HG03558 (cell line): Measurements from ENCODE around the gene F2.

ENCODE experiments used
- ATAC-seq: cut with Tn5 transposase; IDR thresholded peaks from one replicate; pipeline ENCODE4 v1.9.1; 2021; ENCODE audit warnings: moderate number of reproducible peaks; ENCODE audit not compliant: unreplicated experiment; ENCODE audit errors: extremely low read depth

The F2 gene

GRCh38 chr11:46736615-46737014 lies 17.6 kb downstream of the F2 start:
- ATAC-seq: no peak

GRCh38 chr11:46737699-46738098 lies 18.7 kb downstream of the F2 start:
- ATAC-seq: no peak

- ATAC-seq: no peak
Observed at GRCh38 chr11:46738887-46739286, 19.9 kb downstream of the F2 start.

GRCh38 chr11:46741600-46742484 lies 22.8 kb downstream of the F2 start:
- ATAC-seq: no peak

GRCh38 chr11:46743043-46743442 lies 24.0 kb downstream of the F2 start:
- ATAC-seq: no peak

GRCh38 chr11:46743693-46744339 lies 24.8 kb downstream of the F2 start:
- no peak for ATAC-seq

GRCh38 chr11:46745328-46745727 lies 26.3 kb downstream of the F2 start:
- no peak for ATAC-seq

- no peak for ATAC-seq
Observed at GRCh38 chr11:46745995-46746394, 27.0 kb downstream of the F2 start.

- ATAC-seq: no peak
Observed at GRCh38 chr11:46747150-46747549, 28.1 kb downstream of the F2 start.

GRCh38 chr11:46755962-46756361 lies 36.9 kb downstream of the F2 start:
- no peak for ATAC-seq

GRCh38 chr11:46759196-46759595 lies 40.2 kb downstream of the F2 start:
- no peak for ATAC-seq

- ATAC-seq: no peak
Observed at GRCh38 chr11:46760429-46761128, 41.6 kb downstream of the F2 start.

- ATAC-seq: no peak
Observed at GRCh38 chr11:46761807-46762206, 42.8 kb downstream of the F2 start.

GRCh38 chr11:46762248-46762647 lies 43.2 kb downstream of the F2 start:
- no peak for ATAC-seq

GRCh38 chr11:46766656-46767055 lies 47.6 kb downstream of the F2 start:
- no peak for ATAC-seq

GRCh38 chr11:46769636-46770221 lies 50.7 kb downstream of the F2 start:
- ATAC-seq: no peak

GRCh38 chr11:46776878-46777277 lies 57.9 kb downstream of the F2 start:
- no peak for ATAC-seq

- ATAC-seq: no peak
Observed at GRCh38 chr11:46778416-46778815, 59.4 kb downstream of the F2 start.
